Smooth muscle cell (in vitro differentiated cells): ENCODE results near the gene L1CAM. TPM values are rescaled to one million over a fixed set of nuclear protein-coding genes. Genes with fewer than 3 reads are reported as not detected.

Source experiments
- DNase-seq: peaks from one replicate; lab custom pipeline; 2025; ENCODE audit not compliant: unreplicated experiment; lab: John Stamatoyannopoulos, UW
- H2AFZ ChIP-seq: fragments of 200-600 bp; sonication (generic); 2 replicates; pipeline ENCODE4 v1.6.0; 2016; ENCODE audit warnings: antibody characterized with exemption, low read depth, mild to moderate bottlenecking
- H3F3A ChIP-seq: fragments of 200-600 bp; sonication (generic); 2 replicates; pipeline ENCODE4 v1.6.0; 2017; ENCODE audit warnings: antibody characterized with exemption, low read depth
- H3K27ac ChIP-seq: fragments of 200-600 bp; sonication (generic); 2 replicates; pipeline ENCODE4 v1.5.1; 2016; ENCODE audit warnings: low read depth, mild to moderate bottlenecking
- H3K27me3 ChIP-seq: fragments of 200-600 bp; sonication (generic); 2 replicates; pipeline ENCODE4 v1.6.1; 2016; ENCODE audit warnings: low read depth, mild to moderate bottlenecking
- H3K36me3 ChIP-seq: fragments of 200-600 bp; sonication (generic); 2 replicates; pipeline ENCODE4 v1.5.1; 2016; ENCODE audit warnings: low read depth
- H3K4me1 ChIP-seq: fragments of 200-600 bp; sonication (generic); 2 replicates; pipeline ENCODE4 v1.5.1; 2016; ENCODE audit warnings: low read depth
- H3K4me2 ChIP-seq: fragments of 200-600 bp; sonication (generic); 2 replicates; pipeline ENCODE4 v1.6.0; 2016; ENCODE audit warnings: mild to moderate bottlenecking
- H3K4me3 ChIP-seq: fragments of 200-600 bp; sonication (generic); 2 replicates; pipeline ENCODE4 v1.5.1; 2016; ENCODE audit warnings: mild to moderate bottlenecking
- H3K79me2 ChIP-seq: fragments of 200-600 bp; sonication (generic); 2 replicates; pipeline ENCODE4 v1.6.0; 2016; ENCODE audit warnings: low read depth, mild to moderate bottlenecking
- H3K9ac ChIP-seq: fragments of 200-600 bp; sonication (generic); 2 replicates; pipeline ENCODE4 v1.6.0; 2016; ENCODE audit warnings: low read depth
- H3K9me3 ChIP-seq: fragments of 200-600 bp; sonication (generic); replicated peaks from 2 replicates; pipeline ENCODE4 v1.5.1; 2016; ENCODE audit warnings: low read depth
- H4K20me1 ChIP-seq: fragments of 200-600 bp; sonication (generic); 2 replicates; pipeline ENCODE4 v1.6.0; 2016; ENCODE audit warnings: low read depth
- WGBS: methylation state at CpG from one replicate; pipeline ENCODE4 v1.1.7; 2016; ENCODE audit warnings: low lambda C conversion rate; 5-methylcytosine and 5-hydroxymethylcytosine counted together
- polyA plus RNA-seq: library from polyadenylated mRNA; unstranded; fragments of >200 nt; fragmentation: Nextera tagmentation; extraction: Ambion mirVana; gene quantifications from 2 replicates; pipeline ENCODE4 v1.2.1, GENCODE V29; 2016
- total RNA-seq: library from RNA; depleted of rRNA; stranded (reverse); fragments of >200 nt; gene quantifications from 2 replicates; pipeline ENCODE4 v1.2.3, GENCODE V29; 2014
- TF ChIP-seq, protein P1 (sequence below): fragments of 200-600 bp; sonication (generic); IDR thresholded peaks from 2 replicates; pipeline ENCODE4 v1.5.1; 2017; ENCODE audit warnings: borderline replicate concordance, mild to moderate bottlenecking, antibody characterized with exemption; ENCODE audit not compliant: insufficient read depth, poor library complexity, severe bottlenecking

Gene L1CAM
- total and polyA plus RNA-seq, 2 experiments from 2014 or later = 27.2 to 68.7 TPM

DNA sequence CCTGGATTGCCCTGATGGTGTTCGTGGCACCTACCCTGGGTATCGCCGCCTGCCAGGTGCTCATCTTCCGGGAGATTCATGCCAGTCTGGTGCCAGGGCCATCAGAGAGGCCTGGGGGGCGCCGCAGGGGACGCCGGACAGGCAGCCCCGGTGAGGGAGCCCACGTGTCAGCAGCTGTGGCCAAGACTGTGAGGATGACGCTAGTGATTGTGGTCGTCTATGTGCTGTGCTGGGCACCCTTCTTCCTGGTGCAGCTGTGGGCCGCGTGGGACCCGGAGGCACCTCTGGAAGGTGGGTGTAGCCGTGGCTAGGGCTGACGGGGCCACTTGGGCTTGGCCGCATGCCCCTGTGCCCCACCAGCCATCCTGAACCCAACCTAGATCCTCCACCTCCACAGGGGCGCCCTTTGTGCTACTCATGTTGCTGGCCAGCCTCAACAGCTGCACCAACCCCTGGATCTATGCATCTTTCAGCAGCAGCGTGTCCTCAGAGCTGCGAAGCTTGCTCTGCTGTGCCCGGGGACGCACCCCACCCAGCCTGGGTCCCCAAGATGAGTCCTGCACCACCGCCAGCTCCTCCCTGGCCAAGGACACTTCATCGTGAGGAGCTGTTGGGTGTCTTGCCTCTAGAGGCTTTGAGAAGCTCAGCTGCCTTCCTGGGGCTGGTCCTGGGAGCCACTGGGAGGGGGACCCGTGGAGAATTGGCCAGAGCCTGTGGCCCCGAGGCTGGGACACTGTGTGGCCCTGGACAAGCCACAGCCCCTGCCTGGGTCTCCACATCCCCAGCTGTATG is 20.3 kb upstream of the L1CAM start:
- H3F3A ChIP-seq = no peaks in the 10 kb centered on the region
- H3K36me3 ChIP-seq = no peaks in the 10 kb centered on the region
- TF ChIP-seq, protein P1, sequence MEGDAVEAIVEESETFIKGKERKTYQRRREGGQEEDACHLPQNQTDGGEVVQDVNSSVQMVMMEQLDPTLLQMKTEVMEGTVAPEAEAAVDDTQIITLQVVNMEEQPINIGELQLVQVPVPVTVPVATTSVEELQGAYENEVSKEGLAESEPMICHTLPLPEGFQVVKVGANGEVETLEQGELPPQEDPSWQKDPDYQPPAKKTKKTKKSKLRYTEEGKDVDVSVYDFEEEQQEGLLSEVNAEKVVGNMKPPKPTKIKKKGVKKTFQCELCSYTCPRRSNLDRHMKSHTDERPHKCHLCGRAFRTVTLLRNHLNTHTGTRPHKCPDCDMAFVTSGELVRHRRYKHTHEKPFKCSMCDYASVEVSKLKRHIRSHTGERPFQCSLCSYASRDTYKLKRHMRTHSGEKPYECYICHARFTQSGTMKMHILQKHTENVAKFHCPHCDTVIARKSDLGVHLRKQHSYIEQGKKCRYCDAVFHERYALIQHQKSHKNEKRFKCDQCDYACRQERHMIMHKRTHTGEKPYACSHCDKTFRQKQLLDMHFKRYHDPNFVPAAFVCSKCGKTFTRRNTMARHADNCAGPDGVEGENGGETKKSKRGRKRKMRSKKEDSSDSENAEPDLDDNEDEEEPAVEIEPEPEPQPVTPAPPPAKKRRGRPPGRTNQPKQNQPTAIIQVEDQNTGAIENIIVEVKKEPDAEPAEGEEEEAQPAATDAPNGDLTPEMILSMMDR = no peak
- no peaks in the 10 kb centered on the region for H3K4me1 ChIP-seq
- WGBS = 89% methylated on average over 27 of the region's 27 CpGs
- H3K27me3 ChIP-seq = no peaks in the 10 kb centered on the region
- H3K9ac ChIP-seq = no peak overlapping the region
- DNase-seq = no peak
- H3K9me3 ChIP-seq = no peaks in the 10 kb centered on the region
- no peak overlapping the region for H3K4me2 ChIP-seq
- H3K27ac ChIP-seq = no peak overlapping the region
- H2AFZ ChIP-seq = no peak overlapping the region
- no peak overlapping the region for H3K4me3 ChIP-seq
- no peaks in the 10 kb centered on the region for H4K20me1 ChIP-seq
- H3K79me2 ChIP-seq = no peaks in the 10 kb centered on the region

DNA sequence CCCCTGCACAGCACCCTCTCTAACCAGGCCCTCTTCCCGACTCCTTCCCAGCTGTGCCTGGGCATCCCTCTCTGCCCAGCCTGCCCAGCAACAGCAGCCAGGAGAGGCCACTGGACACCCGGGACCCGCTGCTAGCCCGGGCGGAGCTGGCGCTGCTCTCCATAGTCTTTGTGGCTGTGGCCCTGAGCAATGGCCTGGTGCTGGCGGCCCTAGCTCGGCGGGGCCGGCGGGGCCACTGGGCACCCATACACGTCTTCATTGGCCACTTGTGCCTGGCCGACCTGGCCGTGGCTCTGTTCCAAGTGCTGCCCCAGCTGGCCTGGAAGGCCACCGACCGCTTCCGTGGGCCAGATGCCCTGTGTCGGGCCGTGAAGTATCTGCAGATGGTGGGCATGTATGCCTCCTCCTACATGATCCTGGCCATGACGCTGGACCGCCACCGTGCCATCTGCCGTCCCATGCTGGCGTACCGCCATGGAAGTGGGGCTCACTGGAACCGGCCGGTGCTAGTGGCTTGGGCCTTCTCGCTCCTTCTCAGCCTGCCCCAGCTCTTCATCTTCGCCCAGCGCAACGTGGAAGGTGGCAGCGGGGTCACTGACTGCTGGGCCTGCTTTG is 19.6 kb upstream of the L1CAM start:
- no peak for DNase-seq
- no peak overlapping the region for H3K4me2 ChIP-seq
- 92% methylated on average over 31 of the region's 32 CpGs for WGBS
- H3K4me3 ChIP-seq = no peak overlapping the region
- H3K9ac ChIP-seq = no peak overlapping the region
- no peak overlapping the region for H2AFZ ChIP-seq
- TF ChIP-seq, protein P1 = no peak
- H3K27me3 ChIP-seq = no peaks in the 10 kb centered on the region
- H3K27ac ChIP-seq = no peak overlapping the region
- H3K4me1 ChIP-seq = no peaks in the 10 kb centered on the region
- no peaks in the 10 kb centered on the region for H3K9me3 ChIP-seq
- H4K20me1 ChIP-seq = no peaks in the 10 kb centered on the region
- no peaks in the 10 kb centered on the region for H3F3A ChIP-seq
- H3K79me2 ChIP-seq = no peaks in the 10 kb centered on the region
- no peaks in the 10 kb centered on the region for H3K36me3 ChIP-seq

DNA sequence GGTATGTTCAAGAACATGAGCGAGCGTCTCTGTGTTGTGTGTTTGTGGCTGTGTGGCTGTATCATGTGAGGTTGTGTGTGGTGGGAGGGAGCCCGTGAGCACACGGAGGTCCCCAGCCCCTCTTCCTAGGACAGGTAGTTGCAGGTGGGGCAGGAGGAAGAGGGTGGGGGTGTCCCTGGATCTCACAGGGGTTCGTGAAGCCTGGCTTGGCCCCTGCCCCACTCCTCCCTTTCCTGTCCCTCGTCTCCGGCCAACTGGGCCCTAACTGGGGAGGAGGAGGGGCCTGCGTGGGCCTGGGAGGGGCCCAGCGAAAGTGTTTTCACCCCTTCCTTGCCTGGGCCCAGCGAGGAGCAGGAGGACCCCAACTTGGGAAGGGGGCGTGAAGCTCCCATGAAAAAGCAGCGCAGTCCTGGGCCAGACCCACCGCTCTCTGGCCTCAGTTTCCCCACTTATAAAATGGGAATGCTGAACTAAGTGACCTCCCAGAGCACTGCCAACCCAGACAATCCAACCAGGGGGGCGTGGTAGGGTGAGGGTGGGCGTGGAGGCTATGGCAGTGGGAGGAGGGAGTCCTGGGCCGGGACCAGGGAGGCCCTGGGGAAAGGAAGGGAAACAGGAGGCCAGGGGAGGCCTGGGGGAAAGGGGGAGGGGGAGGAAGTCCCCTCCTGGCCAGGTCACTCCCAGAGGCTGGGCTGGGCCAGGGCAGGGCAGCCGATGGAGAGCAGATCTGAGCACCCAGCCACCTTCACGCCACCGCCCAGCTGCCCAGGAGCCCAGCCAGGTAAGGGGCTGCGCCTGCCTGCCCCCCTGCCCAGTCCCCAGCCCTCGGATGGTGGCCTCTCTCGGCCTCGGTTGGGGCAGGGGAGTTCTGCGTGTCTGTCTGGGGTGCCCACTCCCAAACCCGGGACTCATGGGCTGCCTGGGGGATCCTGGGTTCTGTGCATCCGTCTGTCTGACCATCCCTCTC is 18.3 kb upstream of the L1CAM start, which contains the start of gene AVPR2:
AVPR2 (plus strand) TSS at position 683 of the 967 bp plus-strand sequence. CDS start 473 bp downstream, outside the sequence.
- Histone ChIP-seq H3K9me3 (no peaks in the 10 kb centered on the region), H3K4me1 (no peaks in the 10 kb centered on the region), H3K4me3 (no peak within 1 kb of the TSS), H3F3A (no peaks in the 10 kb centered on the region), H3K79me2 (no peaks in the 10 kb centered on the region), H3K27me3 (no peaks in the 10 kb centered on the region), H3K27ac (no peak within 1 kb of the TSS), H3K36me3 (no peaks in the 10 kb centered on the region), H3K9ac (no peak within 1 kb of the TSS), H2AFZ (no peak within 1 kb of the TSS), H4K20me1 (no peaks in the 10 kb centered on the region), H3K4me2 (no peak within 1 kb of the TSS)
- no peak for DNase-seq
- TF ChIP-seq, protein P1 = no peak
- WGBS = 76% methylated on average over 24 of the region's 26 CpGs
